GM12872 (cell line): Measurements from ENCODE around the gene MGAT5.

ENCODE experiments used
- TF ChIP-seq, protein P1 (sequence below): IDR thresholded peaks from 3 replicates; pipeline ENCODE4 v1.5.1; 2011; ENCODE audit warnings: low read depth, mild to moderate bottlenecking, low read length, moderate library complexity; ENCODE audit not compliant: insufficient read depth

MGAT5 gene

DNA sequence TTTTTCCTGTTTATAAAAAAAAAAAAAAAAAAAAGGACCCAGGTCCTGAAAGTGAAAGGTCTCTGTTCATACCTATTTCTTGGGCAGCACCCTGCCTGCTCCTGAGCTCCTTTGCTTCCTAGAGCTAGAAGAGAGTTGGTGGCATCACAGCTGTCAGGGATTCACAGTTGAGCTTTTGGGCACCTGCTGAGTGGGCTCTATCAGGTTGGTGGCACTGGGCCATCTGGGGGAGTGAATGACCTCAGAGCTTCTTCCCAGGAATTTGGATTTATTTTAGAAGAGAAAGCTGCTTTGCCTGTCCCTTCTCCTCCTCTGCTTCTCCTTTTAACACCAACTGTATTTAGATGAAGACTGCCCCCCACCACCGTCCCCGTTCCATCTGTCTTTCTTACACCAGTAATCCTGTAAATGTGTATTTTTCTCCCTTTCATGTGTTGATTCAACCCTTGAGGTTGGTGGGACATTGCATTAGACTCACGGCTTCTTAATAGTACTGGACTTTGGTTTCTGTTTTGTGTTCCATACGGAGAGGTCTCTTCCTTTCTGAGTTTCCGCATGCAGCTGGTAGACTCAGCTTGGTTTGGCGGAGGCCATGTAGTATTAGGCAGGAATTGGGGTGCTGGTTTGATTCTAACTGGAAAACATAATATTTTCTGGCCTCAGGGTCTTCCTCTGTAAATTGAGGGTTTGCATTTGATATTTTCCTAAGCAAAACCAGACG, 7.6 kb upstream of the MGAT5 start:
- TF ChIP-seq, protein P1, sequence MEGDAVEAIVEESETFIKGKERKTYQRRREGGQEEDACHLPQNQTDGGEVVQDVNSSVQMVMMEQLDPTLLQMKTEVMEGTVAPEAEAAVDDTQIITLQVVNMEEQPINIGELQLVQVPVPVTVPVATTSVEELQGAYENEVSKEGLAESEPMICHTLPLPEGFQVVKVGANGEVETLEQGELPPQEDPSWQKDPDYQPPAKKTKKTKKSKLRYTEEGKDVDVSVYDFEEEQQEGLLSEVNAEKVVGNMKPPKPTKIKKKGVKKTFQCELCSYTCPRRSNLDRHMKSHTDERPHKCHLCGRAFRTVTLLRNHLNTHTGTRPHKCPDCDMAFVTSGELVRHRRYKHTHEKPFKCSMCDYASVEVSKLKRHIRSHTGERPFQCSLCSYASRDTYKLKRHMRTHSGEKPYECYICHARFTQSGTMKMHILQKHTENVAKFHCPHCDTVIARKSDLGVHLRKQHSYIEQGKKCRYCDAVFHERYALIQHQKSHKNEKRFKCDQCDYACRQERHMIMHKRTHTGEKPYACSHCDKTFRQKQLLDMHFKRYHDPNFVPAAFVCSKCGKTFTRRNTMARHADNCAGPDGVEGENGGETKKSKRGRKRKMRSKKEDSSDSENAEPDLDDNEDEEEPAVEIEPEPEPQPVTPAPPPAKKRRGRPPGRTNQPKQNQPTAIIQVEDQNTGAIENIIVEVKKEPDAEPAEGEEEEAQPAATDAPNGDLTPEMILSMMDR = no peak

DNA sequence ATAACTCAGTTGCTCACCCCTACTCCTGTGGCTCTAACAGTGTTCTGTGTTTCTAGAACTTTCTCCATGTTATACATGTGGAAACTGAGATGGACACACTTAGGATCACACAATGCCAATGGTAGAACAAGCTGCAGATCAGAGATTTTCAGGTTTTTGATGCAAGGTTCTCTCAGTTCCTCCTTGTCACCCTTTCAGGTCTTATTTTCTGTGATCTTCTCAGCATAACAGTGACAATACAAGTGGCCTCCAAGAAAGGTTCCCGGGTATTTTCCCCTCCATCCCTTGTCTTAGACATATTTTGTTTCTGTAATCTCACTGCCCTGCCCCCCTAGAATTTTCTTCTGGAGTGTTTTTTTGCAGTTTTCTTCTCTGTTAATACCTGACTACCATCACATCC, 6.2 kb upstream of the MGAT5 start:
- TF ChIP-seq, protein P1 = no peak

DNA sequence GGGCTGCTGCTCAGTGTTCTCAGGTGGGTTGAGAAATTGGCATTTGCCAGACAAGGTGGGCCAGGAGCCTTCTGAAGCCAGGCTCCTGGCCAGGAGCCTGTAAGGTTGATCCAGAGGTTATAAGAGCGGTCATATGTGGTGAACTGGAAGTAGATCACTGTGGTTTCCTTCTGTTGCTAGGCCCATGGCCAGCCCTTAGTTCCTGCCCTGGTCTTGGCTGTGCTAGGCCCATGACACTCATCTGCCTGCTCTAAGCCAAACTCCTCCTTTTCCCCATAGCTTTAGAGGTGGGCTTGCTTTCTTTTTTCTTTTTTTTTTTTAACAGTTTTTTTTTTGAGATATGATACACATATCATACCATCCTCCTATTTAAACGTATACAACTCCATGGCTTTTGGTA, 5.0 kb upstream of the MGAT5 start:
- TF ChIP-seq, protein P1 = no peak

DNA sequence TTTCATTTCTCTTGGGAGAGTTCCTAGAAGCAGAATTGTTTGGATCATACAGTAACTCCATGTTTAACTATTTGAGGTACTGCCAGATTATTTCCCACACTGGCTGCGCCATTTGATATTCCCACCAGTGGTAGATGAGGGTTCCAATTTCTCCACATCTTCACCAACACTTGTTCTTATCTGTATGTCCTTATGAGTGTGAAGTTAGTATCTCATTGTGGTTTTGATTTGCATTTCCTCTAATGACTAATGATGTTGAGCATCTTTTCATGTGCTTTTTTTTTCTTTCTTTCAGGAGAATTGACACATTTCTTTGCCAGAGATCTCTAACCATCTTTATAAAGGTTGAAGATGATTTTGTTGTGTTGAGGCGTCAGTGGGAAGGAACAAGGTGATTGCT, 4.1 kb upstream of the MGAT5 start:
- TF ChIP-seq, protein P1 = no peak

DNA sequence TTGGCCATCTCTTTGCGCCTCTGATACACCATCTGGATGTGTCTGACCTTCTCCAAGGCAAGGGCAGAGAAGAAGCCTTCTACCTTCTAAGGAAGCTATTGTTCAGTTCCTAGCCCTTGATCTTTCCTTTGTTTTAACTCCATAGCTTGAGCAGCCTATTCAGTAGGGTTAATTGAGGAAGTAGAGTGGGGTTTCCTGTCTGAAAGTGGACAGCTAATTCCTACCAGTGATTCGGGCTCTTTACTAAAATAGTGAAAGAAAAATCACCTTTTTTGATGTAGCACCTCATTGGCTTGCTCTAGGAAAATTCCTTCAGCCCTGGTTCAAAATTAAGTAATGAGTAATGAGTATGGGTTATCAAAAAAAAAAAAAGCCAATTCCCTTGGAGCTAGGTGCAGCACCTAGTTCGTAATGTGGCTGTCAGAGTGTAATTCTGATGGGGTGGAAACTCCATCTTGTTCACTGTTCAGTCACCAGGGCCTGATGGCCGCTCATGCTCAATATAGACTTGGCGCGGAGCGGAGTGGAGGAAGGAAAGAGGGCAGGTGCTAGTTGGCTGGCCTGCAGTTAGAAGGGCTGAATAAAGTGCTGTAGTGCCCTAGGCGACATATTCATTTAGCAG, 2.9 kb upstream of the MGAT5 start:
- TF ChIP-seq, protein P1 = no peak

DNA sequence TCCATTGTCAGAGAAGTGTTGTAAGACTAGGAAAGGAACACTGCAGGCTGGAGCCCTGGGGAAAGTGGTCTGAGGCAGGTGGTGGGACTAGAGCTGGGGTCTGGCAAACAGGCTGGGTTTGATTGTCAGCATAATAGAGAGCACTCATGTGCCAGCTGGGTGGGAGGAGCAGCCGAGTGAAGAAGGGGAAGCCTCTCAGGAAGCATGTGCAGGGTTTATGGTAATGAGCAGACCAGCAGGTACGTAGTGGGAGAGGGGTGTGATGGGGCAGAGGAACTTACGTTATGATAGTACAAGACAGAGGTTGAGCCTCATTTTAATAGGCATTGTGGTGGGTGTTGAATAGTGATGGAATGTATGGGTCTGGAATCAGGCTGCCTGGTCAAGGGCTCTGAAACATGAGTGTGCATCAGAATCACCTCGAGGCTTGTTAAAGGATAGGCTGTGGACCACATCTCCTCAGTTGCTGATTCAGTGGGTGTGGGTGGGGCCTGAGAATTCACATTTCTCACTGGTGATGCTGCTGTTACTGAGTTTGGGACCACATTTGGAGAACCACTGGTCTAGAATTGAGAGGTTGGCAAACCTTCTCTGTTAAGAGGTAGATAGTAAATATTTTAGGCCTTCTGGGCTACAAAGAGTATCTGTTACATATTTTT, 1.7 kb upstream of the MGAT5 start:
- TF ChIP-seq, protein P1 = no peak

DNA sequence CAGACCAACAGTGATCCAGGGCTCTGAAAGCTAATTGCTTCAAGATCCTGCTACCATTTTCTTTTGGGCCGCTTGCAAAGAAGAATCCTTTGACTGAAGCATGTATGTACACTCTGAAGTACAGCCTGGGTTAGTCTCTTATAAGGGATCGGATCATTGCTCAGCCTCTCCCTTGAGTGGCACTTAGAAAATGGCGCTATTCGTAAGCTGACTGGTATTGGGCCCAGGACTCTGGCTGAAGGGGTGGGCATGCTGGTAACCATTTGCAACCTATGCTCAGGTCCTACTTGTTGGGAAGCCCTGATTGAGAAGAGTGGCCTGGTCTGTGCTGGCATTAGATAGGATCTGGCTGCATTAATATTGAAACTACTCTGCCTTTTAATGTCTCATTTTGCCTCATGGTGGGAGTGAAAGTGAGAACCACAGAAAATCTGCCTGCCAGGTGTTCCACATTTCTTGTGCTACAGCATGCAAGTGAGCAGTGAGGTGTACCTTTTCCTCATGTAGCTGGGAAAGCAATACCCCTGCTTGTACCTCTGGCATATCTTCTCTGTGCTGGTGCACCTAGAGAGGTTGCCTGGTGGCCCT, 661 bp upstream of the MGAT5 start:
- TF ChIP-seq, protein P1 = no peak
